ENCODE results near the gene PXDN. TPM values are rescaled to one million over a fixed set of nuclear protein-coding genes. Genes with fewer than 3 reads are reported as not detected.

Gene PXDN
- total RNA-seq, 4 donors from 2014 or later, result 101 to 169 (median 134) TPM

GRCh38 chr2:1641523-1641922 is 102.8 kb downstream of the PXDN start:
- TF ChIP-seq CTCF (IDR thresholded peaks at IDR 0.05; ENCODE audit: low read depth), result no peak

- no peak for TF ChIP-seq CTCF (IDR thresholded peaks at IDR 0.05; ENCODE audit: low read depth)
Measured at GRCh38 chr2:1640301-1641135, 103.8 kb downstream of the PXDN start.

GRCh38 chr2:1639086-1639858 is 105.0 kb downstream of the PXDN start:
- no peak for TF ChIP-seq CTCF (IDR thresholded peaks at IDR 0.05; ENCODE audit: low read depth)

GRCh38 chr2:1638281-1638860 is 105.9 kb downstream of the PXDN start:
- TF ChIP-seq CTCF (IDR thresholded peaks at IDR 0.05; ENCODE audit: low read depth), result no peak

- TF ChIP-seq CTCF (IDR thresholded peaks at IDR 0.05; ENCODE audit: low read depth), result no peak
Measured at GRCh38 chr2:1636791-1637415, 107.4 kb downstream of the PXDN start.

- no peak for TF ChIP-seq CTCF (IDR thresholded peaks at IDR 0.05; ENCODE audit: low read depth)
Measured at GRCh38 chr2:1635823-1636222, 108.5 kb downstream of the PXDN start.
